ENCODE data around the gene PLD1.

GRCh38 chr3:171828902-171829770, 18.9 kb upstream of the PLD1 start:
- TF ChIP-seq CTCF (IDR thresholded peaks at IDR 0.05), result no peak
- TF ChIP-seq EP300 (IDR thresholded peaks at IDR 0.05), result no peak
- no peak for TF ChIP-seq POLR2AphosphoS5 (IDR thresholded peaks at IDR 0.05)
- no peak for TF ChIP-seq POLR2A (IDR thresholded peaks at IDR 0.05)
